NCI-H345 (cell line): ENCODE measurements around the gene APLF.
"Not testable (repeated sequence)": the region's sequence is repeated elsewhere in the genome, so short reads cannot be mapped to it uniquely, and the experiment has no call there.

Source experiments
- DNase-seq: peaks from one replicate; lab custom pipeline; 2025; lab: John Stamatoyannopoulos, UW

APLF gene

DNA sequence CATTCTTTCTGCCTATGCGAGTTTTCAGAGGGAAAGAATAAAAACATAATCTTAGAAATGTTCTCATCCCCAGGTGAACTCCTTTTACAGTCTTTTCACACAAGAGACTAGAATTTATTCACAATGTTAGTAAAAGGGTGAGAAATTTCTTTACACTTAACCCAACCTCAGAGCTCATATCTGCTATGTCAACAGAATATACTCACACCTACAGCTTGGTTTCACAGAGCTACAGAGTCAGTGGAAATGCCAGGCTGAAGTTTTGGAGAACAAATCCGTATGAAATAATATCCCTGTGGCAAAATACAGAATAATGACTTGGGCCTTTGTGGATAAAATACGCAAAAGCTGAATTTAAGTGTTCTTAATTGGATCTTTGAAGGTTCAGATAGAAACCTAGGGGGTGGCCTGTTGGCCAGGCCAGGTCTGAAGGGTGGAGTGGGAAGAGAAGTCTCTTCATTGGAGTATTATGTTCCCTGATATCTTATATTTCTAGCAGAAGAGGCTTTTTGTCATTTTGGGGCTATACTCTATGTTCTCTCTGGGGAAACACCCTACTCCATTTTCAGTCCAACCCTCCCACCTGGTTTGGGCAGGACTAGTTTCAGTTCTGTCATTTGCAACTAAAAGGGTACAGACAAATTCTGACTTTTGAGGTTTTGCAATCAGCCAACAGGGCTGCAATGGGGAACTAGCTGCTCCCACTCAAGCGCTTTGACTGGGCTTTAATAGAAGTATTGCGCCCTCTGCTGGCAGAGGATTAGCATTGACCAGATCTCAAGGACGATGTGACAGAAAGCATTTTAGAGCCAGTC lies 26.0 kb upstream of the APLF start:
- DNase-seq, result peak; percentile 88

DNA sequence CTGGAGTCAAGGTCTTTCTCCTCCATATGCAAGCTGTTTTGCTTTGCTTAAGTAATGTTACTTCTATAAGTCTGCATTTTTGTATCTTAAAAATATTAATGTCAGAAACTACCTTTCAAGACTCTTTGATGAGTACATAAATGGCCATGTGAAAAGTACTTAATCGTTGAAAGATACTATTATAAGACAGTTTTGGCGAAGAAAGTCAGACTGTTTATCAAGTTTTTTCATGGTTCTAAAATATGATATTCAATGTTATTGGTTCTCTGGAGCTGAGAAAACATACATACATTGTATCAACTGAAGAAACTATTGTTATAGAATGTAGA lies 25.4 kb upstream of the APLF start:
- DNase-seq, result no peak

GRCh38 chr2:68446425-68446824 lies 21.0 kb upstream of the APLF start:
- DNase-seq, result not testable (repeated sequence)

- DNase-seq, result no peak
Observed at GRCh38 chr2:68447118-68447517, 20.3 kb upstream of the APLF start.

- DNase-seq, result no peak
Observed at GRCh38 chr2:68448671-68449653, 18.4 kb upstream of the APLF start.

DNA sequence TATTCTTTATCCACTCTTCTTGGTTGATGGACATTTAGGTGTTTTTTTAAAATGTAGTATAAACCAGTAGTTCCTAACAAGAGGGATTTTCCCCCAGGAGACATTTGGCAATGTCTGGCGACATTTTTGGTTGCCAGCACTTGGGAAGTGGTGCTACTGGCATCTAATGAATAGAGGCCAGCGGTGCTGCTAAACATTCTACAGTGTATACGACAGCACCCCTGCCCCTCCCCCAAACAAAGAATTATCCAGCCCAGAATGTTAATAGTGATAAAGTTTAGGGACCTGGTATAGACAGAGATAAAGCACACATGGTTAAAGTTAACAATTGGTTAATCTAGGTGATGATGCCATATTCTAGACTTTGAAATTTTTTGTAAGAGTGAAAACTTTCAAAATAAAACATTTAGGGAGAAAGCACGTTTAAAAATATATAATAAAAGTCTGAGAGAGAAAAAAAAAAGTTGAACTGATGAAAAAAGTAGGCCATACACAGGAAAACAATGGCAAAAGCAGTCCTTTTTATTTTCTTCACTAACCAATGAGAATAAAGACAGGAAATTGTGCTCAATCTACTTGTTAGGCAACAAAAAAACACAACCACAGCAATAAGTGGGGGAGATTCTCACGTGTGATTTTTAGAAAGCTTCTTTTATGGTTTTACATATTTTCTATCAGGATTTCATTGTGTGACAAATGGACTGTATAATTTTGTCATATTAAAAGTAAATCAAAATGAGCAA lies 15.1 kb upstream of the APLF start:
- DNase-seq, result peak; percentile 9

DNA sequence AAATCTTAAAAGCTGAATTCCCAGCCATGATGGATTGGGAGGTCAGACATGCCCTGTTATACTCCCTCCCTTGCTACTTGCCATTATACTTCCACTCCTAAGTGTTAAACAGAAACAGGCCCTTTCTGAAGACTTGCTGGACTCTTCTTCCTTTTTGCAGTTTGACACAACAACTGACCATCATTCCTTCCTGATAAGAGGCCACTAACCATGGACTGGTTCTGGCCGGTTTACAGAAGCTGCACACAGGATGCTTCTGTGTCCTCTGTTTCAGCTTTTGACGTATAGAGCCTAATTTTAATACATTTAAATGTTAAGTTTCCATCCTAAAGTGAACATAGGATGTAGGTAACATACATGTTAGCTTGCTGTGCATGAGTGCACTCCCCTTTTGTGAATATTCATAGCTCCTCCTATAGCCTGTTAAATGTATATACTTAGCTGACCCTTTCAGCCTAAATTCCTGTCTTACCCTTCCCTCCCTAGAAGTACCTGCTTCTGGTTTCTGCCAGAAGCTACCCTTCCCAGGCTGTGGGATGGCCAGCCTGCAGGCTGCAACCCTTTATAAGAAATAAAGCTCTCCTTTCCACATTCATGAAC lies 13.5 kb upstream of the APLF start:
- DNase-seq, result no peak

DNA sequence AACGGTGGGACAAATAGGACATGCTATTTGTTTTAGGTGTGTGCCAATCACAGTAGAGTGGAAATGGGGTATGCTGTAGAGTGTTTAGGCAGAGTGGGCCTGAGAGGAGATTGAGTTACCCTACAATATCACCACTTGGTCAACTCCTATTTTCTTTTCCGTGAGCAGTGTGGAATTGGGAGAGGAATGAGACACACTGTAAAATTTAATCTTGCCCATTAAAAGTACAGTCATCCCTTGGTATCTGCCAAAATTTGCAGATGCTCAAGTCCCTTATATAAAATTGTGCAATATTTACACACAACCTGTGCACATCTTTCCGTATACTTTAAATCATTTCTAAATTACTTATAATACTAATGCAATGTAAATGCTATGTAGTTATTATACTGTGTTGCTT lies 12.7 kb upstream of the APLF start:
- DNase-seq, result no peak

GRCh38 chr2:68456198-68456597 lies 11.2 kb upstream of the APLF start:
- DNase-seq, result no peak

- DNase-seq, result no peak
Observed at GRCh38 chr2:68458981-68459380, 8.4 kb upstream of the APLF start.

GRCh38 chr2:68463287-68463877 lies 4.0 kb upstream of the APLF start:
- DNase-seq, result peak; percentile 57

DNA sequence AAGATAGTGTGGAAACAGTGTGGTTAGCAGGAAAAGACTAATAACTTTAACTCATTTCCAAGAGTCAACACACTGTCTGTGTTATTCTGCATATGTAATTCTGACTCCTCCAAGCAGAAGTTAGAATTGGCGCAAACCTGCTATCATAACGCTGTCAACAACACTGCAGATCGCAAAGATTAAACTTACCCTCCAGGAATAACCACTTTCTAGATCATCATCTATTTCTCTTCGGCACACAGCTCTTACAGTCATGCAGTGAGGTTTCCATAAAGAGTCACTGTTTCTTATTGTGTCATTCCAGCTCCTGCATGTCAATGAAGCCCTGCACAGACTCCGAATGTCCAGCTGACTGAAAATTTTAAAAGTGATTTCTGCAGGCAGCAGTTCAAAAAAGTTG lies 2.7 kb upstream of the APLF start:
- DNase-seq, result no peak

DNA sequence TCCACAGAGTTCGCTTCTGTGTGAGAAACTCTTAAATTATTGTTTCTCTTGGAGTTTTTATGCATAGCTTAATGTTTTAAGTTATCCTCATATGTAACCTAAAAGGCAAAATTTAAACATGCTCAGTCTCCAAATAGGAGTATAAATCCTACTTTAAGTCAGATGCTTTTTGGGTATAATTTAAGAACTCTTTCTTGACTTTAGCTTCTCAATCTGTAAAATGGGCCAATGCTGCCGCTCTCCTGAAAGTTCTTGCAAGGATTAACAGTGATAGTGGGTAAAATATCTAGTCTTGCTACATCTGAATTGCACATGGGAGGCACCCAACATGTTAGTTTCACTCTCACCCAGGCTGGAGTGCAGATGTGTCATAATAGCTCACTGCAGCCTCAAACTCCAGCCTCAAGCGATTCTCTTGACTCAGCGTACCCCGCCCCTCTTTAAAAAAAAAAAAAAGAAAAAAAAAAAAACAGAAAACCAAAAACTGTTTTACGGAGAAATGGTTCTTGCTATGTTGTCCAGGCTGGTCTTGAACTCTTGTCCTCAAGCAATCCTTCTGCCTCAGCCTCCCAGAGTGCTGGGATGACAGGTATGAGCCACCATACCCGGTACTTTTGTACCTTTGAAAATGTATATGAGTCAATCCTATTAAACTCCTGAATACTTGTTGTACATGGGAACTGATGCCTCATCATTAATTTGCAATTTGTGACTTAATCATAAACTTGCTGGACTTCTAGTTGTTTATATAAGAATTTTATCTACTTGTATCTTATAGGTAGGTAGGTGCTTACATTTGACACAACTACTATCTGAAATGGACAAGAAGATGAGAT lies 2.1 kb upstream of the APLF start:
- DNase-seq, result no peak

- DNase-seq, result no peak
Observed at GRCh38 chr2:68466361-68466777, 1.0 kb upstream of the APLF start.

- no peak for DNase-seq
Observed at GRCh38 chr2:68466778-68467076, 658 bp upstream of the APLF start.

- no peak for DNase-seq
Observed at GRCh38 chr2:68468801-68469200, 1.4 kb downstream of the APLF start.

DNA sequence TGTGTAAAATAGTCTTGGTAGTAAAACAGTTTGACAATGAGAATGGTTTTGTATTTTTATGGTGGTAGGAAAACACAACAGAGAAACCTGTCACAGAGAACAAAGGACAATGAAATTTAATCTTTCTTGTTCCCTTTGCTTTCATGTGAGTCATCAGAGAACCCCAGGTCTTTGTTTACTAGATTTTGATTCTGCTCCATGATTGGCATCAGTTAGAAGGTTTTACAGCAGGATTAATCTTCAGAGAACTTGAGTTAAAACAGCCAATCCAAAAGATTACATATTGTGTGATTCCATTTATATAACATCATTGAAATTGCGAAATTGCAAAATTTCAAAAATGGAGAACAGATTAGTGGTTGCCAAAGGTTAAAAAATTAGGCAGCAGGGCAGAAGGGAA lies 2.5 kb downstream of the APLF start:
- peak; percentile 11 for DNase-seq

DNA sequence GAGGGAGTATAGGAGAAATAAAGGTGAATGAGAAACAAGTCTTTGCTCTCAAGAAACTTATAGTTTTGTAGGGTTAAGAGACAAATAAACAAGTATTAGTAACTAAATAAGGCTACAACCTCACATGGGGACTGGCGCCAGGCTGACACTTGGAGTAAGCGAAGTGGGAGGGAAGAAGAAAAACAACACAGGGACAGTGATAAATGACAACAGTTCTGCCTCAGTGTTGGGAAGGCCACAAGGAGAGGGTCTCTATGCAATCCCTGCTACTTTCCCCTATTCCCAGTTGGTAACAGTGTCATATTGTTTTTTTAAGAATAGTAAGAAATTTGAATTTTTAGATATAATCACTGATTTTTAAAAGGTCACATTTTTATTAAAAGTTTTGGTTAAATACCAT lies 4.0 kb downstream of the APLF start:
- DNase-seq, result no peak

GRCh38 chr2:68472796-68473414 lies 5.5 kb downstream of the APLF start:
- DNase-seq, result no peak

- no peak for DNase-seq
Observed at GRCh38 chr2:68475110-68475509, 7.7 kb downstream of the APLF start.
